HepG2 (cell line): ENCODE measurements around the gene MAPRE3. TPM values are rescaled to one million over a fixed set of nuclear protein-coding genes. Genes with fewer than 3 reads are reported as not detected.

ENCODE experiments used
- ATF4 ChIP-seq, 2 experiments: fragments of 450-650 bp in 1 of 2; sonication (generic) in 1 of 2; formaldehyde crosslinking; IDR thresholded peaks; 2 replicates each; pipeline versions ENCODE4 v1.5.0 to v1.8.0; 2020 to 2022; ENCODE audit warnings: mild to moderate bottlenecking in 1 of 2, missing genetic modification reagents in 1 of 2
- E2F2 ChIP-seq: sonication (generic); formaldehyde crosslinking; IDR thresholded peaks from 2 replicates; pipeline ENCODE4 v1.4.0; 2020; ENCODE audit warnings: missing genetic modification reagents, borderline replicate concordance
- HOMEZ ChIP-seq: IDR thresholded peaks from 2 replicates; pipeline ENCODE4 v1.6.1; 2016; ENCODE audit warnings: low read depth
- JDP2 ChIP-seq: sonication (generic); formaldehyde crosslinking; IDR thresholded peaks from 2 replicates; pipeline ENCODE4 v1.8.1; 2022; ENCODE audit warnings: missing genetic modification reagents, borderline replicate concordance
- PTBP1 ChIP-seq: fragments of 200-400 bp; formaldehyde crosslinking; IDR thresholded peaks from 2 replicates; pipeline ENCODE4 v1.6.1; 2018; ENCODE audit warnings: low read length, low read depth; ENCODE audit not compliant: poor library complexity, severe bottlenecking
- RAD51 ChIP-seq: fragments of 450-650 bp; IDR thresholded peaks from 2 replicates; pipeline ENCODE4 v1.6.1; 2016; ENCODE audit warnings: borderline replicate concordance
- ZBTB20 ChIP-seq: sonication (generic); formaldehyde crosslinking; IDR thresholded peaks from 2 replicates; pipeline ENCODE4 v1.8.1; 2023; ENCODE audit warnings: missing genetic modification reagents, low read depth, mild to moderate bottlenecking, borderline replicate concordance
- ZMAT3 ChIP-seq: sonication (generic); formaldehyde crosslinking; conservative IDR thresholded peaks from 2 replicates; pipeline ENCODE4 v1.7.0; 2021; ENCODE audit warnings: missing genetic modification reagents
- ZNF562 ChIP-seq: sonication (generic); formaldehyde crosslinking; IDR thresholded peaks from 2 replicates; pipeline ENCODE4 v1.8.0; 2022; ENCODE audit warnings: missing genetic modification reagents, borderline replicate concordance
- polyA plus RNA-seq, 8 experiments: library from polyadenylated mRNA; depleted of rRNA in 3 of 8; stranded (reverse) in 7 of 8; unstranded in 1 of 8; fragments of >200 nt; fragmentation: Illumina TruSeq in 4 of 8; extraction: Trizol in 4 of 8; gene quantifications; 2 replicates each; pipeline versions ENCODE4 v1.2.1 to v1.2.3, GENCODE V29; 2011 to 2016; ENCODE audit warnings: low read depth in 4 of 8, missing spikeins in 1 of 8, mixed read lengths in 1 of 8; ENCODE audit not compliant: insufficient read depth in 1 of 8
- total RNA-seq, 5 experiments: library from RNA; depleted of rRNA; stranded (reverse); fragments of >200 nt; fragmentation: Illumina TruSeq; extraction: Trizol; gene quantifications; 2 replicates each; pipeline ENCODE4 v1.2.3, GENCODE V29; 2016; ENCODE audit warnings: low read depth in 1 of 5
- TF ChIP-seq, protein P1 (sequence below): sonication (generic); formaldehyde crosslinking; IDR thresholded peaks from 2 replicates; pipeline ENCODE4 v1.4.0; 2020; ENCODE audit warnings: missing genetic modification reagents
- TF ChIP-seq, protein P2 (sequence below): sonication (generic); formaldehyde crosslinking; conservative IDR thresholded peaks from 2 replicates; pipeline ENCODE4 v1.5.0; 2020; ENCODE audit warnings: missing genetic modification reagents
- TF ChIP-seq, protein P3 (sequence below): sonication (generic); formaldehyde crosslinking; IDR thresholded peaks from 2 replicates; pipeline ENCODE4 v1.5.0; 2020; ENCODE audit warnings: missing genetic modification reagents, mild to moderate bottlenecking, borderline replicate concordance
- TF ChIP-seq, protein P4 (sequence below): sonication (generic); formaldehyde crosslinking; IDR thresholded peaks from 2 replicates; pipeline ENCODE4 v1.8.0; 2022; ENCODE audit warnings: mild to moderate bottlenecking, missing genetic modification reagents, moderate library complexity
- TF ChIP-seq, protein P5 (sequence below): sonication (generic); formaldehyde crosslinking; conservative IDR thresholded peaks from 2 replicates; pipeline ENCODE4 v1.4.0; 2020; ENCODE audit warnings: mild to moderate bottlenecking, missing genetic modification reagents, moderate library complexity

MAPRE3 gene
- total and polyA plus RNA-seq, 2 of the 13 experiments (the other 11 are each of a cell fraction or from before 2014, with no cell fraction given) = 0.31 to 0.91 TPM

- TF ChIP-seq ZBTB20 (0 out of 2 replicates have a peak, but pooled peaks have one; percentile 40), RAD51 (no peak), ATF4 (CRISPR knock-in tag; IDR thresholded peaks at IDR 0.05) (no peak; a peak in 1 of 4 replicates), ZNF562 (CRISPR knock-in tag) (no peak), ZMAT3 (no peak), JDP2 (no peak), HOMEZ (CRISPR knock-in tag) (no peak), E2F2 (CRISPR knock-in tag) (no peak), PTBP1 (no peak)
- TF ChIP-seq, protein P1, sequence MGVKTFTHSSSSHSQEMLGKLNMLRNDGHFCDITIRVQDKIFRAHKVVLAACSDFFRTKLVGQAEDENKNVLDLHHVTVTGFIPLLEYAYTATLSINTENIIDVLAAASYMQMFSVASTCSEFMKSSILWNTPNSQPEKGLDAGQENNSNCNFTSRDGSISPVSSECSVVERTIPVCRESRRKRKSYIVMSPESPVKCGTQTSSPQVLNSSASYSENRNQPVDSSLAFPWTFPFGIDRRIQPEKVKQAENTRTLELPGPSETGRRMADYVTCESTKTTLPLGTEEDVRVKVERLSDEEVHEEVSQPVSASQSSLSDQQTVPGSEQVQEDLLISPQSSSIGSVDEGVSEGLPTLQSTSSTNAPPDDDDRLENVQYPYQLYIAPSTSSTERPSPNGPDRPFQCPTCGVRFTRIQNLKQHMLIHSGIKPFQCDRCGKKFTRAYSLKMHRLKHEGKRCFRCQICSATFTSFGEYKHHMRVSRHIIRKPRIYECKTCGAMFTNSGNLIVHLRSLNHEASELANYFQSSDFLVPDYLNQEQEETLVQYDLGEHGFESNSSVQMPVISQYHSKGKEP (CRISPR knock-in tag) = no peak
- TF ChIP-seq, protein P2, sequence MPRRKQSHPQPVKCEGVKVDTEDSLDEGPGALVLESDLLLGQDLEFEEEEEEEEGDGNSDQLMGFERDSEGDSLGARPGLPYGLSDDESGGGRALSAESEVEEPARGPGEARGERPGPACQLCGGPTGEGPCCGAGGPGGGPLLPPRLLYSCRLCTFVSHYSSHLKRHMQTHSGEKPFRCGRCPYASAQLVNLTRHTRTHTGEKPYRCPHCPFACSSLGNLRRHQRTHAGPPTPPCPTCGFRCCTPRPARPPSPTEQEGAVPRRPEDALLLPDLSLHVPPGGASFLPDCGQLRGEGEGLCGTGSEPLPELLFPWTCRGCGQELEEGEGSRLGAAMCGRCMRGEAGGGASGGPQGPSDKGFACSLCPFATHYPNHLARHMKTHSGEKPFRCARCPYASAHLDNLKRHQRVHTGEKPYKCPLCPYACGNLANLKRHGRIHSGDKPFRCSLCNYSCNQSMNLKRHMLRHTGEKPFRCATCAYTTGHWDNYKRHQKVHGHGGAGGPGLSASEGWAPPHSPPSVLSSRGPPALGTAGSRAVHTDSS (CRISPR knock-in tag) = no peak
- TF ChIP-seq, protein P3, sequence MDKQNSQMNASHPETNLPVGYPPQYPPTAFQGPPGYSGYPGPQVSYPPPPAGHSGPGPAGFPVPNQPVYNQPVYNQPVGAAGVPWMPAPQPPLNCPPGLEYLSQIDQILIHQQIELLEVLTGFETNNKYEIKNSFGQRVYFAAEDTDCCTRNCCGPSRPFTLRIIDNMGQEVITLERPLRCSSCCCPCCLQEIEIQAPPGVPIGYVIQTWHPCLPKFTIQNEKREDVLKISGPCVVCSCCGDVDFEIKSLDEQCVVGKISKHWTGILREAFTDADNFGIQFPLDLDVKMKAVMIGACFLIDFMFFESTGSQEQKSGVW (CRISPR knock-in tag) = no peak
- TF ChIP-seq, protein P4, sequence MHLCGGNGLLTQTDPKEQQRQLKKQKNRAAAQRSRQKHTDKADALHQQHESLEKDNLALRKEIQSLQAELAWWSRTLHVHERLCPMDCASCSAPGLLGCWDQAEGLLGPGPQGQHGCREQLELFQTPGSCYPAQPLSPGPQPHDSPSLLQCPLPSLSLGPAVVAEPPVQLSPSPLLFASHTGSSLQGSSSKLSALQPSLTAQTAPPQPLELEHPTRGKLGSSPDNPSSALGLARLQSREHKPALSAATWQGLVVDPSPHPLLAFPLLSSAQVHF (CRISPR knock-in tag) = no peak
- TF ChIP-seq, protein P5, sequence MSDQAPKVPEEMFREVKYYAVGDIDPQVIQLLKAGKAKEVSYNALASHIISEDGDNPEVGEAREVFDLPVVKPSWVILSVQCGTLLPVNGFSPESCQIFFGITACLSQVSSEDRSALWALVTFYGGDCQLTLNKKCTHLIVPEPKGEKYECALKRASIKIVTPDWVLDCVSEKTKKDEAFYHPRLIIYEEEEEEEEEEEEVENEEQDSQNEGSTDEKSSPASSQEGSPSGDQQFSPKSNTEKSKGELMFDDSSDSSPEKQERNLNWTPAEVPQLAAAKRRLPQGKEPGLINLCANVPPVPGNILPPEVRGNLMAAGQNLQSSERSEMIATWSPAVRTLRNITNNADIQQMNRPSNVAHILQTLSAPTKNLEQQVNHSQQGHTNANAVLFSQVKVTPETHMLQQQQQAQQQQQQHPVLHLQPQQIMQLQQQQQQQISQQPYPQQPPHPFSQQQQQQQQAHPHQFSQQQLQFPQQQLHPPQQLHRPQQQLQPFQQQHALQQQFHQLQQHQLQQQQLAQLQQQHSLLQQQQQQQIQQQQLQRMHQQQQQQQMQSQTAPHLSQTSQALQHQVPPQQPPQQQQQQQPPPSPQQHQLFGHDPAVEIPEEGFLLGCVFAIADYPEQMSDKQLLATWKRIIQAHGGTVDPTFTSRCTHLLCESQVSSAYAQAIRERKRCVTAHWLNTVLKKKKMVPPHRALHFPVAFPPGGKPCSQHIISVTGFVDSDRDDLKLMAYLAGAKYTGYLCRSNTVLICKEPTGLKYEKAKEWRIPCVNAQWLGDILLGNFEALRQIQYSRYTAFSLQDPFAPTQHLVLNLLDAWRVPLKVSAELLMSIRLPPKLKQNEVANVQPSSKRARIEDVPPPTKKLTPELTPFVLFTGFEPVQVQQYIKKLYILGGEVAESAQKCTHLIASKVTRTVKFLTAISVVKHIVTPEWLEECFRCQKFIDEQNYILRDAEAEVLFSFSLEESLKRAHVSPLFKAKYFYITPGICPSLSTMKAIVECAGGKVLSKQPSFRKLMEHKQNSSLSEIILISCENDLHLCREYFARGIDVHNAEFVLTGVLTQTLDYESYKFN (CRISPR knock-in tag) = no peak
Observed at GRCh38 chr2:26970244-26970927, at the start of gene MAPRE3 (continued).
